ENCODE data around the gene HSPB6.

DNA sequence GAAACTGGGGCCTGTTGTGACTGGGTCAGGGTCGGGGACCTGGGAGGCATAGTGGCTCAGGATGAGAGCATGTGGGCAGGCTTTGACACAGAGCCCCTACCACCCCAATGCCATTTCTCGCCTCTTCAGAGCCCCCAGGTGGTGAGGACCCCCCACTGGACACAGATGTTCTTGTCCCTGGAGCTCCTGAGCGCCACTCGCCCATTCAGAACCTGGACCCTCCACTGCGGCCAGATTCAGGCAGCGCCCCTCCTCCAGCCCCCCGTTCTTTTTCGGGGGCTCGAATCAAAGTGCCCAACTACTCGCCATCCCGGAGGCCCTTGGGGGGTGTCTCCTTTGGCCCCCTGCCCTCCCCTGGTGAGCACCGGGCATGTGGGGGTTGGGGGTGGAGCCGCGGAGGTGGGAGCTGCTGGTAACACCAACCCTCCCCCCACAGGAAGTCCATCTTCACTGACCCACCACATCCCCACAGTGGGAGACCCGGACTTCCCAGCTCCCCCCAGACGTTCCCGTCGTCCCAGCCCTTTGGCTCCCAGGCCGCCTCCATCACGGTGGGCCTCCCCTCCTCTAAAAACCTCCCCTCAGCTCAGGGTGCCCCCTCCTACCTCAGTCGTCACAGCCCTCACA is 24.9 kb downstream of the HSPB6 start:
- TF ChIP-seq CTCF (conservative IDR thresholded peaks at IDR 0.05 in 1 of 2, IDR thresholded peaks at IDR 0.05 in 1 of 2; ENCODE audit: extremely low read depth in 1 of 2, insufficient read depth in 1 of 2, low read depth in 1 of 2, low read length in 2 of 2) (no peak), EZH2 (IDR thresholded peaks at IDR 0.05; ENCODE audit: borderline replicate concordance, low read length) (no peak)

Measured in mammary epithelial cell (primary cell).